ENCODE measurements around the gene RALA.

The RALA gene

DNA sequence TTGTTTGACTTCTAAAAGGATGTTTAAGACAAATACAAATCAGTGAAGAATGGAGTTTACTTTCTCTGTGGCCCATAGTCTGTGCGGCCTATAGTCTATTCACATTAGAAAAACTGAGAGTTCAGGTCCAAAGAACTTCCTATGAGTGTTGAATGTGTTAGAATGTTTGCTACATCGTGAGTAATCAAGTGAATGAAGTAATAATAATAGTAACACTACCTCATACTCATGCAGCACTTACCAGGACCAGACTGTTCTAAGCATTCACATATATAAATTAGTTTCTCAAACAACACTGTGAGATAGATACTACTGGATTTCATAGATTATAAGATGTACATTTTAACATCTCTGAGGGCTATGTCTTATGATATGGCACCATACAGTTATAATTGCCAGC, 70.4 kb downstream of the RALA start:
- Histone ChIP-seq H3K9me3 (ENCODE audit: control insufficient read depth in 2 of 2, low read length in 2 of 2) (no peaks in the 10 kb centered on the region), H3K9ac (ENCODE audit: low read depth in 1 of 2, low read length in 2 of 2) (no peak overlapping the region), H3K4me1 (ENCODE audit: control insufficient read depth in 2 of 2, insufficient read depth in 2 of 2, low read length in 2 of 2) (no peaks in the 10 kb centered on the region), H3K4me3 (ENCODE audit: low read length in 2 of 2) (no peak overlapping the region), H3K36me3 (ENCODE audit: control insufficient read depth in 2 of 2, insufficient read depth in 2 of 2, low read length in 2 of 2) (peaks cover 27 to 36% of the 10 kb centered on the region in 2 donors), H3K27ac (ENCODE audit: low read depth in 2 of 2, low read length in 2 of 2) (no peak overlapping the region), H3K27me3 (ENCODE audit: control insufficient read depth in 2 of 2, insufficient read depth in 2 of 2, low read length in 2 of 2) (no peaks in the 10 kb centered on the region)

DNA sequence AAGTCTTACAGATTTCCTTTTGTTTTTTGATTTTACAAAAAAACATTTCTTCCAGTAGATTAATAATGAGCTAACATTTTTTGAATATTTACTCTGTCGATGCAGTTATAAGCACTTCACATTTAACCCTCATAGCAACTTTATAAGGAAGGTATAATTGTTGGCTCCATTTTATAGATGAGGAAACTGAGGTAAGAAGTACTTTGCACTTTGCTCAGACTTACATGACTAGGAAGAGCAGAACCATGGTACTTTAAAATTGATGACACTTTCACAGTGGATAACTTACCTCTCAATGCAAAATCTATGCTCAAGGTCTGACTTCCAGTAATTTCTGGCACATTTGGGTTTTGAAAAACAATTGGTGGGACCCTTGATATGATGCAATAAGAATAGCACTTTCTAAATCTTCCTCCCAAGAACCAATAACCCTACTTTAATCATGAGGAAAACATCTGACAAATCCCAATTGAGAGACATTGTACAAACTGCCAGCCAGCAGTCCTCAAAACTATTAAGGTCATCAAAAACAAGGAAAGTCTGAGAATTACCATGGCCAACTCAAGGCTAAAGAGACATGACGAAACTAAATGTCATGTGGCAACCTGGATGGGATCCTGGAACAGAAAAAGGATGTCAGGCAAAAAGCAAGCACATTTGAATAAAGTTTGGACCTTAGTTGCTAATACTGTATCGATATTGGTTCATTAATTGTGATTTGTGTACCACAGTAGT, 72.6 kb downstream of the RALA start:
- H3K36me3 ChIP-seq (ENCODE audit: control insufficient read depth in 2 of 2, insufficient read depth in 2 of 2, low read length in 2 of 2): peaks cover 30 to 45% of the 10 kb centered on the region in 2 donors

DNA sequence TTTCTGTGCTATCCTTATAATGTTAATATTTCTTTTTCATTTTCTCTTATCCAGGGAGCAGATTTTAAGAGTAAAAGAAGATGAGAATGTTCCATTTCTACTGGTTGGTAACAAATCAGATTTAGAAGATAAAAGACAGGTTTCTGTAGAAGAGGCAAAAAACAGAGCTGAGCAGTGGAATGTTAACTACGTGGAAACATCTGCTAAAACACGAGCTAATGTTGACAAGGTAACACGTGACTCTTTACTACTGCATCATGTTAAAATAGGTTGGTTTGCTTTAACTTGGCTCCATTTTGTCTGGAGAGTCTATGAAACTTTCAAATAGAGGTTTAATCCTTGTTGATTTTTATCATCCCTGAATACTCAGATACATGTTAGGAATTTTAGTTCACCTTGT, 73.3 kb downstream of the RALA start:
- Histone ChIP-seq H3K27me3 (ENCODE audit: control insufficient read depth in 2 of 2, insufficient read depth in 2 of 2, low read length in 2 of 2) (no peaks in the 10 kb centered on the region), H3K27ac (ENCODE audit: low read depth in 2 of 2, low read length in 2 of 2) (no peak overlapping the region), H3K9ac (ENCODE audit: low read depth in 1 of 2, low read length in 2 of 2) (no peak overlapping the region), H3K4me3 (ENCODE audit: low read length in 2 of 2) (no peak overlapping the region), H3K9me3 (ENCODE audit: control insufficient read depth in 2 of 2, low read length in 2 of 2) (no peaks in the 10 kb centered on the region), H3K36me3 (ENCODE audit: control insufficient read depth in 2 of 2, insufficient read depth in 2 of 2, low read length in 2 of 2) (peaks cover 30 to 45% of the 10 kb centered on the region in 2 donors), H3K4me1 (ENCODE audit: control insufficient read depth in 2 of 2, insufficient read depth in 2 of 2, low read length in 2 of 2) (no peaks in the 10 kb centered on the region)

More for the DNA sequence above, 72.6 kb downstream of the RALA start:
- Histone ChIP-seq H3K9me3 (ENCODE audit: control insufficient read depth in 2 of 2, low read length in 2 of 2) (no peaks in the 10 kb centered on the region), H3K9ac (ENCODE audit: low read depth in 1 of 2, low read length in 2 of 2) (no peak overlapping the region), H3K27ac (ENCODE audit: low read depth in 2 of 2, low read length in 2 of 2) (no peak overlapping the region), H3K4me3 (ENCODE audit: low read length in 2 of 2) (no peak overlapping the region), H3K4me1 (ENCODE audit: control insufficient read depth in 2 of 2, insufficient read depth in 2 of 2, low read length in 2 of 2) (no peaks in the 10 kb centered on the region), H3K27me3 (ENCODE audit: control insufficient read depth in 2 of 2, insufficient read depth in 2 of 2, low read length in 2 of 2) (no peaks in the 10 kb centered on the region)

- Histone ChIP-seq H3K36me3 (ENCODE audit: control insufficient read depth in 2 of 2, insufficient read depth in 2 of 2, low read length in 2 of 2) (peaks cover 25 to 38% of the 10 kb centered on the region in 2 donors), H3K4me1 (ENCODE audit: control insufficient read depth in 2 of 2, insufficient read depth in 2 of 2, low read length in 2 of 2) (peaks cover 0 to 2% of the 10 kb centered on the region in 2 donors), H3K27me3 (ENCODE audit: control insufficient read depth in 2 of 2, insufficient read depth in 2 of 2, low read length in 2 of 2) (no peaks in the 10 kb centered on the region), H3K4me3 (ENCODE audit: low read length in 2 of 2) (no peak overlapping the region), H3K9ac (ENCODE audit: low read depth in 1 of 2, low read length in 2 of 2) (no peak overlapping the region), H3K27ac (ENCODE audit: low read depth in 2 of 2, low read length in 2 of 2) (no peak overlapping the region), H3K9me3 (ENCODE audit: control insufficient read depth in 2 of 2, low read length in 2 of 2) (no peaks in the 10 kb centered on the region)
Measured at GRCh38 chr7:39697483-39697882, 74.1 kb downstream of the RALA start.

GRCh38 chr7:39700165-39700564, 76.8 kb downstream of the RALA start:
- Histone ChIP-seq H3K27me3 (ENCODE audit: control insufficient read depth in 2 of 2, insufficient read depth in 2 of 2, low read length in 2 of 2) (no peaks in the 10 kb centered on the region), H3K36me3 (ENCODE audit: control insufficient read depth in 2 of 2, insufficient read depth in 2 of 2, low read length in 2 of 2) (peaks cover 22 to 34% of the 10 kb centered on the region in 2 donors), H3K9ac (ENCODE audit: low read depth in 1 of 2, low read length in 2 of 2) (no peak overlapping the region)

GRCh38 chr7:39700932-39701331, 77.6 kb downstream of the RALA start:
- Histone ChIP-seq H3K27me3 (ENCODE audit: control insufficient read depth in 2 of 2, insufficient read depth in 2 of 2, low read length in 2 of 2) (no peaks in the 10 kb centered on the region), H3K9ac (ENCODE audit: low read depth in 1 of 2, low read length in 2 of 2) (no peak overlapping the region), H3K4me1 (ENCODE audit: control insufficient read depth in 2 of 2, insufficient read depth in 2 of 2, low read length in 2 of 2) (peaks cover 0 to 3% of the 10 kb centered on the region in 2 donors), H3K36me3 (ENCODE audit: control insufficient read depth in 2 of 2, insufficient read depth in 2 of 2, low read length in 2 of 2) (peaks cover 21 to 33% of the 10 kb centered on the region in 2 donors), H3K9me3 (ENCODE audit: control insufficient read depth in 2 of 2, low read length in 2 of 2) (no peaks in the 10 kb centered on the region), H3K4me3 (ENCODE audit: low read length in 2 of 2) (no peak overlapping the region), H3K27ac (ENCODE audit: low read depth in 2 of 2, low read length in 2 of 2) (no peak overlapping the region)

More at GRCh38 chr7:39700165-39700564, 76.8 kb downstream of the RALA start:
- no peak overlapping the region for H3K4me3 ChIP-seq (ENCODE audit: low read length in 2 of 2)
- H3K27ac ChIP-seq (ENCODE audit: low read depth in 2 of 2, low read length in 2 of 2): no peak overlapping the region
- H3K9me3 ChIP-seq (ENCODE audit: control insufficient read depth in 2 of 2, low read length in 2 of 2): no peaks in the 10 kb centered on the region
- peaks cover 0 to 3% of the 10 kb centered on the region in 2 donors for H3K4me1 ChIP-seq (ENCODE audit: control insufficient read depth in 2 of 2, insufficient read depth in 2 of 2, low read length in 2 of 2)

GRCh38 chr7:39702133-39702532, 78.8 kb downstream of the RALA start:
- peaks cover 13 to 21% of the 10 kb centered on the region in 2 donors for H3K36me3 ChIP-seq (ENCODE audit: control insufficient read depth in 2 of 2, insufficient read depth in 2 of 2, low read length in 2 of 2)
- H3K9me3 ChIP-seq (ENCODE audit: control insufficient read depth in 2 of 2, low read length in 2 of 2): no peaks in the 10 kb centered on the region
- H3K9ac ChIP-seq (ENCODE audit: low read depth in 1 of 2, low read length in 2 of 2): no peak overlapping the region
- H3K4me1 ChIP-seq (ENCODE audit: control insufficient read depth in 2 of 2, insufficient read depth in 2 of 2, low read length in 2 of 2): peaks cover 0 to 3% of the 10 kb centered on the region in 2 donors
- no peak overlapping the region for H3K27ac ChIP-seq (ENCODE audit: low read depth in 2 of 2, low read length in 2 of 2)
- H3K27me3 ChIP-seq (ENCODE audit: control insufficient read depth in 2 of 2, insufficient read depth in 2 of 2, low read length in 2 of 2): no peaks in the 10 kb centered on the region
- no peak overlapping the region for H3K4me3 ChIP-seq (ENCODE audit: low read length in 2 of 2)

DNA sequence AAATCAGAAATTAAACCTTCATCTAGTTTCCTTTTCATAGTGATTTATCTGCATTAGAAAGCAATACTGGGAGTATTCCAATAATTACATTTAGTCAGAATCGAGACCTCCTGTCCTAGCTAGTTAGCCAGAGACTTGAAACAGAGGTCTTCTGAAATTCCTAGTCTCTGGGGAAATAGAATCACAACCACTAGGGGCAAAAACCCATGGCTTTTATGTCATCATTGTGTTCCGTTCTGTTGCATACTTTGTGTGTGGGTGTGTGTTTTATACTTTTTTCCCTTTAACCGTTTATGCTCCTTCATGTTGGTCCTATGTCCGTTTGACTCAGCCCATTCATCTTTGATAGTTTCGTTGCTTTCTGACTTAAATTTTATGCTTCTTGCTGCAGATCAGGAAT, 79.8 kb downstream of the RALA start:
- no peak overlapping the region for H3K27ac ChIP-seq (ENCODE audit: low read depth in 2 of 2, low read length in 2 of 2)
- peaks cover 0 to 3% of the 10 kb centered on the region in 2 donors for H3K4me1 ChIP-seq (ENCODE audit: control insufficient read depth in 2 of 2, insufficient read depth in 2 of 2, low read length in 2 of 2)
- no peak overlapping the region for H3K9ac ChIP-seq (ENCODE audit: low read depth in 1 of 2, low read length in 2 of 2)
- peaks cover 15 to 16% of the 10 kb centered on the region in 2 donors for H3K36me3 ChIP-seq (ENCODE audit: control insufficient read depth in 2 of 2, insufficient read depth in 2 of 2, low read length in 2 of 2)
- H3K27me3 ChIP-seq (ENCODE audit: control insufficient read depth in 2 of 2, insufficient read depth in 2 of 2, low read length in 2 of 2): no peaks in the 10 kb centered on the region
- no peaks in the 10 kb centered on the region for H3K9me3 ChIP-seq (ENCODE audit: control insufficient read depth in 2 of 2, low read length in 2 of 2)
- H3K4me3 ChIP-seq (ENCODE audit: low read length in 2 of 2): no peak overlapping the region

- peaks cover 0 to 3% of the 10 kb centered on the region in 2 donors for H3K36me3 ChIP-seq (ENCODE audit: control insufficient read depth in 2 of 2, insufficient read depth in 2 of 2, low read length in 2 of 2)
- H3K4me1 ChIP-seq (ENCODE audit: control insufficient read depth in 2 of 2, insufficient read depth in 2 of 2, low read length in 2 of 2): peaks cover 0 to 2% of the 10 kb centered on the region in 2 donors
- H3K27me3 ChIP-seq (ENCODE audit: control insufficient read depth in 2 of 2, insufficient read depth in 2 of 2, low read length in 2 of 2): no peaks in the 10 kb centered on the region
- H3K27ac ChIP-seq (ENCODE audit: low read depth in 2 of 2, low read length in 2 of 2): no peak overlapping the region
- no peak overlapping the region for H3K9ac ChIP-seq (ENCODE audit: low read depth in 1 of 2, low read length in 2 of 2)
- H3K4me3 ChIP-seq (ENCODE audit: low read length in 2 of 2): no peak overlapping the region
- no peaks in the 10 kb centered on the region for H3K9me3 ChIP-seq (ENCODE audit: control insufficient read depth in 2 of 2, low read length in 2 of 2)
Measured at GRCh38 chr7:39709029-39709428, 85.7 kb downstream of the RALA start.

DNA sequence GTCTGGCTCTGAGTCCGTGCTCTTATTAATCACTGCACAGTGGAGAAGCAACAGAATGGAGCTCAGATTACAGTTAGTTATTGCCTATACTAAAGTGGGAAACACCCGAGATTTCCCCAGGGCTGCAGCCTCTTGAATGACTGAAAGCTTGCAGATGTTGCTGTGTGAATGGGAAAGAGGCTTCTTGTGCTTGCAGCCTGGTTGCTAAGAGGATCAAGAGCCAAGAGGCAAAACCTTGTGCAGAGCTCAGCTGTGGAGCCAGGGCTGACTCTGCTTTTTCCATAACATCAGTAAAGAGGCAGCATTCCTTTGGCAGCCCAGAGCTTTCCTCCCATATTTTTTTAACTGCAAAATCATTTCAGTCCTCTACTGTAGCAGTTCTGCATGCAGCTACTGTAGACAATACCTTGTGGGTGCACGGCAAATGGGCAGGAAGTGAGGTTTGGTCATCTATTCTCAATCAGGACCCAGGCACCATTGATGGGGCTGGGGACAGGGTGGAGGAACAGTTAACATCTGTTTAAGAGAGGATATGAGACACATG, 86.5 kb downstream of the RALA start:
- peaks cover 0 to 4% of the 10 kb centered on the region in 2 donors for H3K9me3 ChIP-seq (ENCODE audit: control insufficient read depth in 2 of 2, low read length in 2 of 2)
- peaks cover 0 to 2% of the 10 kb centered on the region in 2 donors for H3K4me1 ChIP-seq (ENCODE audit: control insufficient read depth in 2 of 2, insufficient read depth in 2 of 2, low read length in 2 of 2)
- no peak overlapping the region for H3K27ac ChIP-seq (ENCODE audit: low read depth in 2 of 2, low read length in 2 of 2)
- H3K9ac ChIP-seq (ENCODE audit: low read depth in 1 of 2, low read length in 2 of 2): no peak overlapping the region
- no peaks in the 10 kb centered on the region for H3K27me3 ChIP-seq (ENCODE audit: control insufficient read depth in 2 of 2, insufficient read depth in 2 of 2, low read length in 2 of 2)
- no peak overlapping the region for H3K4me3 ChIP-seq (ENCODE audit: low read length in 2 of 2)
- H3K36me3 ChIP-seq (ENCODE audit: control insufficient read depth in 2 of 2, insufficient read depth in 2 of 2, low read length in 2 of 2): peaks cover 0 to 3% of the 10 kb centered on the region in 2 donors
